ENCODE measurements around the gene EXPH5. TPM values are rescaled to one million over a fixed set of nuclear protein-coding genes. Genes with fewer than 3 reads are reported as not detected.
"Not testable (repeated sequence)": the region's sequence is repeated elsewhere in the genome, so short reads cannot be mapped to it uniquely, and the experiment has no call there.

EXPH5 gene
- total RNA-seq, 1 donor from 2014 or later, result 0.52 TPM

DNA sequence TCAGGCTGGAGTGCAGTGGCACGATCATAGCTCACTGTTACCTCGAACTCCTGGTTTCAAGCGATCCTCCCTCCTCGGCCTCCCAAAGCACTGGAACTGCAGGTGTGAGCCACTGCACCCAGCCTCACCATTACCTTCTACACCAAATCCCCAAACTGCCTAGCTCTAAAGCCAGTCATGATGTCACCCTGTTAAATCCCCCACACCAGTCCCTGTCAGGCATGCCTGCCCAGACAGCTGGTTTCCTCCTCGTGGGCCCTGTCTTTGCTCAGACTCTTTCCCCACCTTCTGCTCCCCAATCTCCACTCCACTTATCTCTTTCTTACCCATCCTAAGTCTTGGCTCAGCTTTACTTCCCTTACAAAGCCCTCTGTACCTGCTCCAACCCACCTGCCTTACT, 12.5 kb upstream of the EXPH5 start:
- no peaks in the 10 kb centered on the region for H3K36me3 ChIP-seq (ENCODE audit: control insufficient read depth in 3 of 3, insufficient read depth in 3 of 3, low read length in 3 of 3)
- no peak overlapping the region for H3K4me3 ChIP-seq (ENCODE audit: low read length in 3 of 3)
- no peak overlapping the region for H3K9ac ChIP-seq (ENCODE audit: low read depth in 1 of 3, low read length in 3 of 3)
- no peaks in the 10 kb centered on the region for H3K9me3 ChIP-seq (ENCODE audit: control insufficient read depth in 3 of 3, low read length in 3 of 3)
- H3K27ac ChIP-seq (ENCODE audit: low read depth, low read length), result no peak overlapping the region
- H3K4me1 ChIP-seq (ENCODE audit: control insufficient read depth in 3 of 3, insufficient read depth in 3 of 3, low read length in 3 of 3), result no peaks in the 10 kb centered on the region
- H3K27me3 ChIP-seq (ENCODE audit: control insufficient read depth in 3 of 3, insufficient read depth in 3 of 3, low read length in 3 of 3), result peaks cover 0 to 2% (median 0%) of the 10 kb centered on the region in 3 donors

DNA sequence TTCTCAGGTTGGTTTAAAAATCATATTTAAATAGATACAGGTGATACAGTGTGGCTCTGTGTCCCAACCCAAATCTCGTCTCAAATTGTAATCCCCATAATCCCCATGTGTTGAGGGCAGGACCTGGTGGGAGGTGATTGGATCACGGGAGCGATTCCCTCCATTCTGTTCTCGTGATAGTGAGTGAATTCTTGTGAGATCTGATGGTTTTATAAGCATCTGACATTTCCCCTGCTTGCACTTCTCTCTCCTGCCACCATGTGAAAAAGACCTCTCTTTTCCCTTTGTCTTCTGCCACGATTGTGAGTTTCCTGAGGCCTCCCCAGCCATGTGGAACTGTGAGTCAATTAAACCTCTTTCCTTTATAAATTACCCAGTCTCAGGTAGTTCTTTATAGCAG, 9.2 kb upstream of the EXPH5 start:
- not testable (repeated sequence) for H3K9me3 ChIP-seq (ENCODE audit: control insufficient read depth in 3 of 3, low read length in 3 of 3); H3K9ac ChIP-seq (ENCODE audit: low read depth in 1 of 3, low read length in 3 of 3); H3K4me1 ChIP-seq (ENCODE audit: control insufficient read depth in 3 of 3, insufficient read depth in 3 of 3, low read length in 3 of 3); H3K4me3 ChIP-seq (ENCODE audit: low read length in 3 of 3); H3K36me3 ChIP-seq (ENCODE audit: control insufficient read depth in 3 of 3, insufficient read depth in 3 of 3, low read length in 3 of 3); H3K27me3 ChIP-seq (ENCODE audit: control insufficient read depth in 3 of 3, insufficient read depth in 3 of 3, low read length in 3 of 3); H3K27ac ChIP-seq (ENCODE audit: low read depth, low read length)

DNA sequence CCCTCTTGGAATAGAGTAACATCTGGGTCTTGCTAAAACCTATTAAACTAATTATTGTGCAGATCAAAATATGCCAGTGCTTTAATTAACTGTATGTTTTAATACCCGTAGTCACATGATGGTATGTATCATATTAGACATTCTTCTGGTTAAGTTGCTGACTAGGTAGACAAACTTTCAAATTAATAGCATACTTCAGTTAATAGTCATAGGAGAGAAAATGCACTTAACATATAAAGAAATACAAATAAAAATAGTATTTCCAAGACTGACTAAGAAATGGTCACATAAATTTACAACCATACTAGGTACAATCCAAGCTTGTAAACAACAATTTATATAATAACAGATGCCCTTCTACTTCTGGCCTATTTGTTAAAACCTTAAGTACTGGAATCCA, 7.6 kb upstream of the EXPH5 start:
- H3K4me1 ChIP-seq (ENCODE audit: control insufficient read depth in 3 of 3, insufficient read depth in 3 of 3, low read length in 3 of 3), result no peaks in the 10 kb centered on the region
- no peak overlapping the region for H3K4me3 ChIP-seq (ENCODE audit: low read length in 3 of 3)
- peaks cover 0 to 5% (median 0%) of the 10 kb centered on the region in 3 donors for H3K27me3 ChIP-seq (ENCODE audit: control insufficient read depth in 3 of 3, insufficient read depth in 3 of 3, low read length in 3 of 3)
- H3K27ac ChIP-seq (ENCODE audit: low read depth, low read length), result no peak overlapping the region
- no peaks in the 10 kb centered on the region for H3K36me3 ChIP-seq (ENCODE audit: control insufficient read depth in 3 of 3, insufficient read depth in 3 of 3, low read length in 3 of 3)
- H3K9me3 ChIP-seq (ENCODE audit: control insufficient read depth in 3 of 3, low read length in 3 of 3), result no peaks in the 10 kb centered on the region
- no peak overlapping the region for H3K9ac ChIP-seq (ENCODE audit: low read depth in 1 of 3, low read length in 3 of 3)

DNA sequence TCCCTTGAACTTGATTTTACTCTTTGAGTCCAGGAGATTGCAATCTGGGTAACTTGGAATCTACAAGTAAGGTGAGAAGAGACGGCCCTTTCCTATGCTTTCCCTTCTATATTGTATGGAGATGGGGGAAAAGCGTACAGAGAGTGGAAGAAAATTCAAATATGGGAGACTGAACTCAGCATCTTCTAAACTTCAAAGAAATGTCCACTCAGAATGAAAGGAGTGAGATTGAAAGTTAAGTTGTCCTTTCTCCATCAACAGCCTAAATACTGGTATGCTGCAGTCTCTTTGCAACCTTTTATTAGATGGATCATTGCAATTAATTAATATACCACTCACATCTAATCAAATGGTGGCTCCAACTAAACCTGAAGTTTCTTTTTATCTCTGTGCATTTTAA, 6.4 kb upstream of the EXPH5 start:
- Histone ChIP-seq H3K9ac (ENCODE audit: low read depth in 1 of 3, low read length in 3 of 3) (no peak overlapping the region), H3K27ac (ENCODE audit: low read depth, low read length) (no peak overlapping the region), H3K9me3 (ENCODE audit: control insufficient read depth in 3 of 3, low read length in 3 of 3) (no peaks in the 10 kb centered on the region), H3K27me3 (ENCODE audit: control insufficient read depth in 3 of 3, insufficient read depth in 3 of 3, low read length in 3 of 3) (peaks cover 0 to 10% (median 5%) of the 10 kb centered on the region in 3 donors), H3K36me3 (ENCODE audit: control insufficient read depth in 3 of 3, insufficient read depth in 3 of 3, low read length in 3 of 3) (no peaks in the 10 kb centered on the region), H3K4me3 (ENCODE audit: low read length in 3 of 3) (no peak overlapping the region), H3K4me1 (ENCODE audit: control insufficient read depth in 3 of 3, insufficient read depth in 3 of 3, low read length in 3 of 3) (no peaks in the 10 kb centered on the region)

DNA sequence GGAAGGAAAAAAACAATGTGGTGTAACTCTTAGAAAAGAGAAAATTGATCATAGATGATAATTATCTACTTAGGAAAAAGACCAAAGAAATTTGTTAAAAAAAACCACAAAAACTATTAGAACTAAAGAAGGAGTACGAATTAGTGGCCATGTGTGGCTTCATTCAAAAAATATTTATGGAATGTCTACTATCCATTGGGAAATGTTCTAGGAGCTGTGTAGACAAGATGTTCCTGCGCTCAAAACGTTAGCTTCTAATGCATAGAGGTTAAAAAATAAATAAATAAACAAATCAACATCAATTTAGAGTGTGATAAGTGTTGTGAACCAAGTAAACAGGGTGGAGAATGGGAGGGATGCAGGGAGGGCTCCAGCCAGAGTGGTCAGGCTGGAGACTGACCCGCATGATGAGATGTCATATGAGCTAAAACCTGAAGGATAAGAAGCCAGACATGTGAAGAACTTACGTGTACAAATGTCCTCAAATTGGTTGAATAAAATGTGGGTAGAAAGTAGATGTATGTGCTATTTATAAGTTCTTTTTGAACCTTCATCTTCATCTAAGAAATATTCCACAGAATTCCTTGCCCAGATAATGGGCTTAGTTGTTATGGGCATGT, 4.3 kb upstream of the EXPH5 start:
- Histone ChIP-seq H3K4me1 (ENCODE audit: control insufficient read depth in 3 of 3, insufficient read depth in 3 of 3, low read length in 3 of 3) (peaks cover 0 to under 1% (median 0%) of the 10 kb centered on the region in 3 donors), H3K27me3 (ENCODE audit: control insufficient read depth in 3 of 3, insufficient read depth in 3 of 3, low read length in 3 of 3) (peaks cover under 1 to 10% (median 6%) of the 10 kb centered on the region in 3 donors), H3K9ac (ENCODE audit: low read depth in 1 of 3, low read length in 3 of 3) (no peak overlapping the region), H3K9me3 (ENCODE audit: control insufficient read depth in 3 of 3, low read length in 3 of 3) (no peaks in the 10 kb centered on the region), H3K36me3 (ENCODE audit: control insufficient read depth in 3 of 3, insufficient read depth in 3 of 3, low read length in 3 of 3) (no peaks in the 10 kb centered on the region), H3K4me3 (ENCODE audit: low read length in 3 of 3) (no peak overlapping the region), H3K27ac (ENCODE audit: low read depth, low read length) (no peak overlapping the region)

DNA sequence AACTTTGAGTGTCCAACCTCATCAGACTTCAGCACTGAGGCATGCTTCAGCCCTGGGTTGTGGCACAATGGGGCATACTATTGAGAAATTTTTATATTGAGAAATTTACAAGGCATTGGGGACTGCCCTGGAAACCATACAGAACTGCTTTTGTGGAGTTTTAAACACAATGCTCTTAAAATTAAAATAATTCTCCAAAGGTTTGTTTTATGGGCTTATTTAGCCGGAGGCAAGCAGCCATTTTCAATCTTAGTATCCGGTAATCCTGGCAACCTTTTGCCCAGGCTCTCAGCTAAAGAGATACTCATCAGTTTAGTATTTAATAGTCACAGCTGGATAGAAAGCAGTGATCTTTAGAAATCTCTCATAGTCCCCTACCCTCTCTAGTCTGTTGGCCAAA, 3.1 kb upstream of the EXPH5 start:
- H3K9me3 ChIP-seq (ENCODE audit: control insufficient read depth in 3 of 3, low read length in 3 of 3), result no peaks in the 10 kb centered on the region
- no peak overlapping the region for H3K27ac ChIP-seq (ENCODE audit: low read depth, low read length)
- no peak overlapping the region for H3K4me3 ChIP-seq (ENCODE audit: low read length in 3 of 3)
- H3K27me3 ChIP-seq (ENCODE audit: control insufficient read depth in 3 of 3, insufficient read depth in 3 of 3, low read length in 3 of 3), result peaks cover 4 to 14% (median 10%) of the 10 kb centered on the region in 3 donors
- H3K36me3 ChIP-seq (ENCODE audit: control insufficient read depth in 3 of 3, insufficient read depth in 3 of 3, low read length in 3 of 3), result no peaks in the 10 kb centered on the region
- H3K4me1 ChIP-seq (ENCODE audit: control insufficient read depth in 3 of 3, insufficient read depth in 3 of 3, low read length in 3 of 3), result peaks cover 2 to 5% (median 5%) of the 10 kb centered on the region in 3 donors
- no peak overlapping the region for H3K9ac ChIP-seq (ENCODE audit: low read depth in 1 of 3, low read length in 3 of 3)

DNA sequence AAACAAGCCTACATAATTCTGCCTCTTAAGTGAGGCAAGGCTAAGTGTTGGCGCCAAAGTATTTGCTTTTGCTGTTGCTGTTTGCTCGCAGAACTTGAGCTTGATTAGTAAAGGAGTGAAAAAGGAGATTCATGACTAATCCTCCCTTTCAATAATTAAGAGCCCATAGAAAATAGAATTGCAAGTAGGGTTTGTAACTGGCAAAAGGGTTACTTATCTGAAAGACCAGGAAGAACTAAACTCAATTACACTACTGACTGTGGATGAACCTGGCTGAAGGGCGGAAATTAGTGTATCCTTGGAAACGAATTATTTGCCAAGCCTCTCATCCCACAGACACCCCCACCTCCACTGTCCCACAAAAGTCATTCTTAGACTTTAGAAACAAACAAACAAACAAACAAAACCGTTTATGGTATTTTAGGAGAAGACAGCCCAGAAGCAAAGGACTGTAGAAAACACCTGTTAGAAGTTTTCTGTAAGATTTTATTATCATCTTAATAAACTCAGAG, 411 bp upstream of the EXPH5 start:
- Histone ChIP-seq H3K9me3 (ENCODE audit: control insufficient read depth in 3 of 3, low read length in 3 of 3) (no peaks in the 10 kb centered on the region), H3K4me3 (ENCODE audit: low read length in 3 of 3) (peak overlapping the region; percentile 68 to 88 (median 71)), H3K27ac (ENCODE audit: low read depth, low read length) (no peak overlapping the region), H3K36me3 (ENCODE audit: control insufficient read depth in 3 of 3, insufficient read depth in 3 of 3, low read length in 3 of 3) (no peaks in the 10 kb centered on the region), H3K27me3 (ENCODE audit: control insufficient read depth in 3 of 3, insufficient read depth in 3 of 3, low read length in 3 of 3) (peaks cover 4 to 14% (median 10%) of the 10 kb centered on the region in 3 donors), H3K9ac (ENCODE audit: low read depth in 1 of 3, low read length in 3 of 3) (peak overlapping the region in 2 of 3 donors; percentile 45 to 70), H3K4me1 (ENCODE audit: control insufficient read depth in 3 of 3, insufficient read depth in 3 of 3, low read length in 3 of 3) (peaks cover 2 to 5% (median 5%) of the 10 kb centered on the region in 3 donors)

DNA sequence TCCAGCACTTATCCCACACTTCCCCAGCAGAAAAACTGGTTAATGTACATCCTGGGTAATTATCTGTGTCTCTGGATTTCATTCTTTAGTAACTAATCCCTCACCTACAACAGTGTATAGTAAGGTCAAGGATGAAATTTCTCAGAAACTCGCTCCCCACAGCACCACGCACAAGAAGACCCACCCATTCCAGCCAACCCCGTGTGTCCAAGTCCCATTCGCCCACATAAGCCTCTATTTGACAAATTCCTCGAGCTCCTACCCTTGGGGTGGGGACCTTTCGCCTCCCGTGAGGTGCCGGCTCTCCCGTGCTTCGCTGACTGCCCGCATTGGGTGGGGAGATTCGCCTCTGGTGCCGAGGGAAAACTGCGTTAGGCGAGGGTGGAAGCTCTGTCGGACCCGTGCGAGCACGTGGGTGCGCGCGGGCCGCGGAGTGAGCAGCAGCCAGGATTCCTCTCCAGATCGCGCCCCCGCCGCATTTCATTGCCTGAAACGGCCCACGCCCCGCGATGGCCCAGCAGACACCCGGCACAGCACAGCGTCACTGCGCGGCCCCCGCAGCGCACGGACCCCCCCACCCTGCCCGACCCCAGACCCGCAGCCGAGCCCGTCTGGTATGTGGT, 866 bp downstream of the EXPH5 start:
- Histone ChIP-seq H3K9ac (ENCODE audit: low read depth in 1 of 3, low read length in 3 of 3) (peak overlapping the region; percentile 59 to 74 (median 70)), H3K36me3 (ENCODE audit: control insufficient read depth in 3 of 3, insufficient read depth in 3 of 3, low read length in 3 of 3) (no peaks in the 10 kb centered on the region), H3K27me3 (ENCODE audit: control insufficient read depth in 3 of 3, insufficient read depth in 3 of 3, low read length in 3 of 3) (peaks cover 4 to 14% (median 10%) of the 10 kb centered on the region in 3 donors), H3K4me3 (ENCODE audit: low read length in 3 of 3) (peak overlapping the region; percentile 68 to 88 (median 71)), H3K27ac (ENCODE audit: low read depth, low read length) (no peak overlapping the region), H3K9me3 (ENCODE audit: control insufficient read depth in 3 of 3, low read length in 3 of 3) (no peaks in the 10 kb centered on the region), H3K4me1 (ENCODE audit: control insufficient read depth in 3 of 3, insufficient read depth in 3 of 3, low read length in 3 of 3) (peaks cover 2 to 5% (median 5%) of the 10 kb centered on the region in 3 donors)

DNA sequence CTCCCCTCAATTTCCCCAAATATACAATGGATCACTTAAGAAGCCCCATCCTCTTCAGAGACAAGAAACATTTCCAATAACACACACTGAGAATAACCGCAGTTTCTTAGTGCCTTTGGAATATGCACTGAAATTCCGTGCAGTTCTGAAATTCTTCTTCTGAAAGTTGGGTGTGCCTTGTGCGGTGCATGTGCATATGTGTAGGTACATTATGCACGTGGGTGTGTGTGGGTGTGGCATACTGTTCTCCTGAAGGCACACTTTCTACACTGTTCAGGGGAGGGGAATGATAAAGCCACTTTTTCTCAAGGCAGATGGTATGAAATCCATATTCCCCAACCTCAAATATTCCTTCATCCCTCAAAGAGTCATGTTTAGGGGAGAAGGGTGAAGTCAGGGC, 1.7 kb downstream of the EXPH5 start:
- Histone ChIP-seq H3K36me3 (ENCODE audit: control insufficient read depth in 3 of 3, insufficient read depth in 3 of 3, low read length in 3 of 3) (no peaks in the 10 kb centered on the region), H3K9me3 (ENCODE audit: control insufficient read depth in 3 of 3, low read length in 3 of 3) (no peaks in the 10 kb centered on the region), H3K27ac (ENCODE audit: low read depth, low read length) (no peak overlapping the region), H3K27me3 (ENCODE audit: control insufficient read depth in 3 of 3, insufficient read depth in 3 of 3, low read length in 3 of 3) (peaks cover 4 to 14% (median 10%) of the 10 kb centered on the region in 3 donors), H3K4me1 (ENCODE audit: control insufficient read depth in 3 of 3, insufficient read depth in 3 of 3, low read length in 3 of 3) (peaks cover 2 to 5% (median 5%) of the 10 kb centered on the region in 3 donors), H3K4me3 (ENCODE audit: low read length in 3 of 3) (no peak overlapping the region), H3K9ac (ENCODE audit: low read depth in 1 of 3, low read length in 3 of 3) (no peak overlapping the region)

DNA sequence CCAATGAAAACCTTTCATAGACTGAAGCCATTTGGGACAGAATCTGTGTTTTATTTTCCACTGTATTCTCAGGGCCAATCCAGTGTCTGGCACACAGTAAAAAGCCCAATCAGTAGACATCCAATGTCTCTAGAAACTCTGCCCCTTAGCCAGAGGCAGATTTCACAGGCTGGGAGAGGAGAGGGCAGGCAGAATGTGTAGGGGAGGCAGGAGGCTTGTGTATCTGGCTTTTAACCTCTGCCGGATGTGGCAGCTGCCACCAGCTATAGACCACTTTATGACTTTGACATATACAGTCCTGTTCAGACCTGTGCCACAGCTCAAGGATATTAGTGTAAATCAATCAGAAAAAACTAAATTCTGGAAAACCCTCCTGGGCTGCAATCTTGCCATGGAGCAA, 4.4 kb downstream of the EXPH5 start:
- no peak overlapping the region for H3K9ac ChIP-seq (ENCODE audit: low read depth in 1 of 3, low read length in 3 of 3)
- no peaks in the 10 kb centered on the region for H3K36me3 ChIP-seq (ENCODE audit: control insufficient read depth in 3 of 3, insufficient read depth in 3 of 3, low read length in 3 of 3)
- H3K4me1 ChIP-seq (ENCODE audit: control insufficient read depth in 3 of 3, insufficient read depth in 3 of 3, low read length in 3 of 3), result peaks cover 2 to 5% (median 5%) of the 10 kb centered on the region in 3 donors
- peaks cover 4% of the 10 kb centered on the region in 3 donors for H3K27me3 ChIP-seq (ENCODE audit: control insufficient read depth in 3 of 3, insufficient read depth in 3 of 3, low read length in 3 of 3)
- no peak overlapping the region for H3K4me3 ChIP-seq (ENCODE audit: low read length in 3 of 3)
- no peak overlapping the region for H3K27ac ChIP-seq (ENCODE audit: low read depth, low read length)
- H3K9me3 ChIP-seq (ENCODE audit: control insufficient read depth in 3 of 3, low read length in 3 of 3), result no peaks in the 10 kb centered on the region
